Measurements from ENCODE around the gene ACIN1. TPM values are rescaled to one million over a fixed set of nuclear protein-coding genes. Genes with fewer than 3 reads are reported as not detected.

ACIN1 gene
- total and polyA plus RNA-seq, 9 donors: 83.3 to 165 (median 135) TPM

DNA sequence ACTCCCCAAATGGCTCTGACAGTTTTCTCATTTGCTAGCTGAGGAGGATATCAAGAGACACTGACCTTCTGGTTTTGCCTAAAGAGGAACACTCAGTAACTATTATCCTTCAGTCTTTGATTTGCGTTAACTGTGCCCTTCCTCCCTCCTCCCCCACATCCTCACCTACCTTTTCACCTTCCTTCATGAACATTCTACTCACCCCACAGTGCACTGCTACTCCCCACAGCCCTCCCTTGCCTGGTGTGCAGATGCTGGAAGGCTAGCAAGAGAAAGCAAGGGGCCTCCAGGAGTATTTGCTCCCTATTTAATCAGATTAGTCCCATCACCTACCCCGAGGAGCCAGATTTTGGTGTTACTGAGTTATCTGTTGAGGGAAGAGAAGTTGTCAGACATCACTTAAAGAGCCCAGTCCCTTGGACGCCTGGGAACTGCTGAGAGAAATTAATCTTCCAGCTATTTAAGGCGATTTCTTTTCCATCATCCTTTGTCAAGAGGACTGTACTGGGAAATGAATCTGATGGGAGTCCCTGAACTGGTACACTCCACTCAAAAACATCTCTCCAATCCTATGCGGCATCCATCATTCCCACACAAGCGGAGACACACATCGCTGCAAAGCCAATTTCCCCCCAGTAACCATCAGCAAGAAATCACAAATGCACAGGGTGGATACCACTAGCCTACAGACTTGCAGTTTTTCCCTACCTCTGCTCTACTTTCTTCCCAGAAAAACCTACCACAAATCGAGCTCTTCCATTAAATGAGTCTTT is 71.7 kb downstream of the ACIN1 start:
- TF ChIP-seq CTCF (IDR thresholded peaks at IDR 0.05): no peak
- TF ChIP-seq POLR2A (IDR thresholded peaks at IDR 0.05): no peak
- no peak for DNase-seq
- H3K27ac ChIP-seq: no peak overlapping the region
- no peak overlapping the region for H3K4me3 ChIP-seq
- H3K36me3 ChIP-seq: no peaks in the 10 kb centered on the region
- H3K4me1 ChIP-seq (ENCODE audit: insufficient read depth): no peaks in the 10 kb centered on the region
- 65 to 71% (median 68%) methylated on average over 8 of the region's 8 CpGs for WGBS, 3 donors
- intact Hi-C loops (cut with DNase I): no loop called here
- no peaks in the 10 kb centered on the region for H3K9me3 ChIP-seq
- H3K27me3 ChIP-seq: no peaks in the 10 kb centered on the region

- Histone ChIP-seq H3K9me3 (no peaks in the 10 kb centered on the region), H3K4me1 (ENCODE audit: insufficient read depth) (no peaks in the 10 kb centered on the region), H3K27me3 (no peaks in the 10 kb centered on the region), H3K4me3 (no peak overlapping the region), H3K27ac (no peak overlapping the region), H3K36me3 (no peaks in the 10 kb centered on the region)
- TF ChIP-seq CTCF (IDR thresholded peaks at IDR 0.05): no peak
- TF ChIP-seq EP300 (IDR thresholded peaks at IDR 0.05): no peak
- no peak for TF ChIP-seq POLR2A (IDR thresholded peaks at IDR 0.05)
- intact Hi-C loops (cut with DNase I): no loop called here
- WGBS, 3 donors: 48 to 56% (median 52%) methylated on average over 7 of the region's 7 CpGs
- DNase-seq: no peak
Observed at GRCh38 chr14:23021889-23022442, 73.0 kb downstream of the ACIN1 start.

- H3K9me3 ChIP-seq: no peaks in the 10 kb centered on the region
- no peak for DNase-seq
- H3K36me3 ChIP-seq: no peaks in the 10 kb centered on the region
- H3K4me1 ChIP-seq (ENCODE audit: insufficient read depth): no peaks in the 10 kb centered on the region
- WGBS, 3 donors: 71 to 75% (median 74%) methylated on average over 9 of the region's 9 CpGs
- intact Hi-C loops (cut with DNase I): no loop called here
- TF ChIP-seq EP300 (IDR thresholded peaks at IDR 0.05) (no peak), CTCF (IDR thresholded peaks at IDR 0.05) (no peak), POLR2A (IDR thresholded peaks at IDR 0.05) (no peak)
- no peak overlapping the region for H3K4me3 ChIP-seq
- no peaks in the 10 kb centered on the region for H3K27me3 ChIP-seq
- H3K27ac ChIP-seq: no peak overlapping the region
Observed at GRCh38 chr14:23021434-23021833, 73.5 kb downstream of the ACIN1 start.

- WGBS, 3 donors: 88 to 93% (median 91%) methylated on average over 7 of the region's 7 CpGs
- TF ChIP-seq POLR2A (IDR thresholded peaks at IDR 0.05): no peak
- TF ChIP-seq EP300 (IDR thresholded peaks at IDR 0.05): no peak
- TF ChIP-seq CTCF (IDR thresholded peaks at IDR 0.05): no peak
- H3K27me3 ChIP-seq: no peaks in the 10 kb centered on the region
- no peaks in the 10 kb centered on the region for H3K4me1 ChIP-seq (ENCODE audit: insufficient read depth)
- intact Hi-C loops (cut with DNase I): no loop called here
- no peak overlapping the region for H3K27ac ChIP-seq
- DNase-seq: no peak
- no peaks in the 10 kb centered on the region for H3K9me3 ChIP-seq
- no peaks in the 10 kb centered on the region for H3K36me3 ChIP-seq
- no peak overlapping the region for H3K4me3 ChIP-seq
Observed at GRCh38 chr14:23020143-23021128, 74.5 kb downstream of the ACIN1 start.

All from ovary (tissue), 9 donors.